Stimulated activated CD8-positive, alpha-beta memory T cell treated with anti-CD3 and anti-CD28 coated beads, Interleukin-15, amount 100 ng/mL, for 48 hours (primary cell): ENCODE results near the gene KLB.
A peak's percentile ranks its signal among the peaks of the same experiment; 100 is the strongest.
"Not testable (repeated sequence)": the region's sequence is repeated elsewhere in the genome, so short reads cannot be mapped to it uniquely, and the experiment has no call there.

Experiments used
- DNase-seq, 2 donors: peaks; one replicate each; pipeline ENCODE4 v3.0.0-alpha.2; 2020; ENCODE audit warnings: low read depth in 2 of 2

The KLB gene

DNA sequence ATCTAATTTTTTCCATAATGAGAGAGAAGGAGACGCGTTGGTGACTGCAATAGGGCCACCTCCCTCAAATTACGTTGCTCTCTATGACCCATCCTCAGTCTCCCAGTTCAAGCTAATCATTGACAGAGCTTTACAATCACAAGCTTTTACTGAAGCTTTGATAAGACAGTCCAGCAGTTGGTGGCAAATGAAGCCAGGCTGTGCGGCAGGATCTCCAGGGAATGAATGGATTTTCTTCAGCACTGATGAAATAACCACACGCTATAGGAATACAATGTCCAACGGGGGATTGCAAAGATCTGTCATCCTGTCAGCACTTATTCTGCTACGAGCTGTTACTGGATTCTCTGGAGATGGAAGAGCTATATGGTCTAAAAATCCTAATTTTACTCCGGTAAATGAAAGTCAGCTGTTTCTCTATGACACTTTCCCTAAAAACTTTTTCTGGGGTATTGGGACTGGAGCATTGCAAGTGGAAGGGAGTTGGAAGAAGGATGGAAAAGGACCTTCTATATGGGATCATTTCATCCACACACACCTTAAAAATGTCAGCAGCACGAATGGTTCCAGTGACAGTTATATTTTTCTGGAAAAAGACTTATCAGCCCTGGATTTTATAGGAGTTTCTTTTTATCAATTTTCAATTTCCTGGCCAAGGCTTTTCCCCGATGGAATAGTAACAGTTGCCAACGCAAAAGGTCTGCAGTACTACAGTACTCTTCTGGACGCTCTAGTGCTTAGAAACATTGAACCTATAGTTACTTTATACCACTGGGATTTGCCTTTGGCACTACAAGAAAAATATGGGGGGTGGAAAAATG lies at the start of gene KLB:
Gene KLB (plus strand): TSS at position 168 of the 821 bp plus-strand sequence. CDS start 20 bp downstream, at position 188.
- DNase-seq = no peak

DNA sequence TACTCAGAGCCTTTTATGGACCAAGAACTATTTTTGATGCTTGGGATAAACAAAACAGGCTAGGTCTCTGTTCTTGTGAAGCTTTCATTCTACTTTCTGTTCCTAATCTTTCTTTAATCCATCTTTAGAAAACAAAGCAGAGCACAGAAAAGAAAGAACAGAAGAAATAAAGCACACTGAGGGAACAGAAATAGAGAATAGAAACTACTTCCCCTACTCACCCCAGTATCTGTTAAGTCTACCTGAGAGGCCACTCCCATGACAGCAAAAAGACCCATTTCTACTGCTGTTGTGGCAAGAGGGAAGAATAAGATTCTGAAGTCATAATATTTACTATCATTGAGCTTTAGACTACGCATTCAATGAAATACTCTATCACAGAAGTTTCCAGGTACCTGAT lies 49.7 kb upstream of the KLB start:
- DNase-seq = no peak

DNA sequence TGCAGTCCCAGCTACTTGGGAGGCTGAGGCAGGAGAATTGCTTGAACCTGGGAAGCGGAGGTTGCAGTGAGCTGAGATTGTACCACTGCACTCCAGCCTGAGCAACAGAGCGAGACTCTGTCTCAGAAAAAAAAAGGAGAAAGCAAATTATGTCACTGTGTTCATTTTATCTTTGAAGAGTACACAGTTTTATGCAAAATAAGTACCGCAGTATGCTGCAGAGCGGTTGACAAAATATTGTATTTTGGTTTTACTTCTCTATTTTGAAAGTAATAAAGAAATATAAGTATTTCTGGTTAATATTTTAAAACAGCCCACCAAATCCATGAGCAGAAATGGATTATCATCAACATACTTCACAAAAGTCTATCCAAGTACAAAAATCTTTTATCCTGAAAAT lies 46.1 kb upstream of the KLB start:
- DNase-seq = not testable (repeated sequence)

DNA sequence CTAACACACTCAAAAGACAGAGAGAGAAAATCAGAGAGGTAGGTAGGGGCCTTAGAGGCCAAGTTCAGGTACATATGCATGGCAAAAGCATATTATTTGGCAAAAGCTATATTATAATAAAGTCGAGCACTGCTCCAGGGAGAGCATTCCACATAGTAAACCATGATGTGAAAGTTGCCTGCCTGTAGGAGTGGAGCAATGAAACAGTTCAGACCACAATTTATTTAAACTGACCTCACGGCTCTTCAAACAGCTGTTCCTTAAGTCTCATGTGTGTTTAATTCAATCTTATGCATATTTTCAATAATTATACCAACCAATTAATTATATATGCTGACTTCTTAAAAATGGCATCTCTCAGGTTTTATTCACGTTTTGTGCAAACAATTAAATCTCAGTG lies 43.9 kb upstream of the KLB start:
- no peak for DNase-seq

DNA sequence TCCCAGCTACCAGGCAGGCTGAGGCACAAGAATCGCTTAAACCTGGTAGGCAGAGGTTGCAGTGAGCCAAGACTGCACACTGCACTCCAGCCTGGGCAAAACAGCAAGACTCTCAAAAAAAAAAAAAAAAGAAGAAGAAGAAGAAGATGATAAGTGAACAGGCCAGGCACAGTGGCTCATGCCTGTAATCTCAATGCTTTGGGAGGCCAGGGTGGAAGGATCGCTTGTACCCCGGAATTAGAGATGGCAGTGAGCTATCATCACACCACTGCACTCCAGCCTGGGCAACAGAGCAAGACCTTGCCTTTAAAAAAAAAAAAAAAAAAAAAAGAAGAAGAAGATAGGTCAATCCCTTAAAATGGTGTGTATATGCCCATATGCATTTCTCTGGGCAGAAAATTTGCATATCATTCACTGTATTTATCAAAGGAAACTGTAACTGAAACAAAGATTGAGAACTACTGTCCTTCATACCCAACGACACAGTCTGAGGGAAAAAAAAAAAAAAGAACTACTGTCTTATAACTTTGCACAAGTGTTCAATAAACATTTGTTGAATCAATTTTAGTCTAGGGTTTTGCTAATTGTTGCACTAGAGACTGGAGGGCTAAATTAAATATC lies 42.8 kb upstream of the KLB start:
- DNase-seq = no peak

DNA sequence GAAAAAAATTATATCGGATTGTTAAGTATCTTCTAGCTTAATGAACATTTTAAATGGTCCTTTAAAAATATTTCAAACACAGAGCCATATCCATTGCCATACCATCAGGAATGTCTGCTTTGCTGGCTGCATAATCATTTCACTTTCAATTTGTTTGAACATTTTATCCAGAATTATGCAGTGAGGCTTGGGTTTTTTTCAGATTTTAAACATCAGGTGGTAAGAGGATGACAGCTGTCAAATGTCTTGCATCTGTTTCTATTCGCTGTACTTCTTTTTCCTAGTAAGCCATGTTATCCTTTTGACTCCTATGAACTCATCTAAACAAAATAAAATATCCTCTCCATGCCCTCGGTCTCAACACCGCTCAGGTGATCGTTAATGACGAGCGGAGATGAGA lies 41.4 kb upstream of the KLB start:
- DNase-seq = no peak

DNA sequence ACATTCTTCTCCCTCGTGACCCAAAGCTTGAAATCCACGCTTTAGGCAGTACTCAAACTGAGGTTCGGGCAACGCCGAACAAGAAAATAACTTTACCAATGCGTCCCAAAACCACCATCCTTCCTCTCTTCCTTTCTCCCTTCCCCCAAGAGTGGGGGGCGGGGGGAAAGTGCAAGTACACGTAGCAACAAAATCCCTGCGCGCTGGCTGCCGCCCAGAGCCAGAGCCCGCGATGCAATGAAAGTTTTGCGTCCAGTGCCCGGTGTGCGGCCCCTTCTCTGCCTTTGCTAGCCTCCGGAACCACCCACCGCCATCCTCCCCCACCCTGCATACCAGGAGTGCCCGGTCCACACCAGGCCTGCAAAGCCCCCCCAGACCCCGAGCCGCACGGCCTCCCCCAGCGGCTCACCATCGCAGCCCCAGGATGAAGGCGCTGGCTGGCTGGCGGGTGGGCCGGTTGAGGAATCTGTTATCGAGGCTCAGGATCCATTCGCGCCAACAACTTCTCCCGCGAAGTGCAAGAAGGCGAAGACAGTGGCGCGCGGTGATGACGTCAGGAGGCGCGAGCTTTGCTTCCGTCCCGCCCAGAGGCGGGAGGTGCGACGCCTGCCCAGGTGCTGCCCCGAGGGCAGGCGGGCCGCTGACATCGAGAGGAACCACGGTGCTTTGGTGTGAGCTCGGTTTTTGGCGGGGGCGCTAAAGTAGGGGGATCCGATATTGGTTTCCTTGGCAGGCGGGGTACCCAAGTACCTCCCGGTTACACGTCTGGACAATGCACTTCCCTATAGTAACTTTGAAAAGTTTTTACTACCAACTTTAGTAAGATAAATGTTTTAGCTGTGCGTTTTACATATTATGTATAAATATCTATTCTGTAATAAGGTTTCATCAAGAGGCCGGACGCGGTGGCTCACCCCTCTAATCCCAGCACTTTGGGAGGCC lies 40.6 kb upstream of the KLB start, which contains the start of gene RFC1:
Gene RFC1 (minus strand): TSS at position 533 of the 942 bp plus-strand sequence. CDS start 121 bp downstream, at position 412.
- peak; percentile 80 to 88 for DNase-seq

DNA sequence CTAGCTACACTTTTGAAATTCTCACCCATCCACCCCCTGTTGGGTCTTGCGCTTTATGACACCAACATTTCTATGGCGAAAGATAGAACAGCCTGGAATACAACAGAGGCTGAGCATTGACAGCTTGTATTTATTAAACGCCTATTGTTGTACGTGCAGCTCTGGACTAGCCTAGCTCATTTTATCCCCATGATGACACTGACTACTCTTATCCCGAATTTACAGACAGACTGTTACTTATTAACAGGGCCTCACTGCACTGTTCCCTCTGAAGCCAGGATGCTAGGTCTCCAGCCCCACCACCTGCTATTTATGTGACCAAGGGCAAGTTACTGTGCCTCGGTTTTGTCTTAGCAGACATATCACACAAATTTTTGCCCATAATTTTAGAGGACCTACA lies 39.6 kb upstream of the KLB start:
- no peak for DNase-seq

DNA sequence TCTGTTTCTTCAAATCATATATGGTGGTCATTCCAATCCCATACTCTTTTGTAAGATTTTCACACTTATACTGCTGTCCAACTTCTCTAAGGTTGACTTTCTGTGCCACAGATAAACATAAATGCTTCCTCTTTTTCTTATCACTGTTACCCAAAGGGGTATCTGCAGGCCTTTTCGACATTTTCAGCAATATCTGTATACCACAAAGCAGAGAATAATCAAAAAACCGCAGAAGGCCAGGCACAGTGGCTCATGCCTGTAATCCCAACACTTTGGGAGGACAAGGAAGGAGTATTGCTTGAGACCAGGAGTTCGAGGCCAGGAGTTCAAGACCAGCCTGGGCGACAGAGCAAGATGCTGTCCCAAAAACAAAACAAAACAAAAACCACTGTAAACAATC lies 37.4 kb upstream of the KLB start:
- DNase-seq = no peak

DNA sequence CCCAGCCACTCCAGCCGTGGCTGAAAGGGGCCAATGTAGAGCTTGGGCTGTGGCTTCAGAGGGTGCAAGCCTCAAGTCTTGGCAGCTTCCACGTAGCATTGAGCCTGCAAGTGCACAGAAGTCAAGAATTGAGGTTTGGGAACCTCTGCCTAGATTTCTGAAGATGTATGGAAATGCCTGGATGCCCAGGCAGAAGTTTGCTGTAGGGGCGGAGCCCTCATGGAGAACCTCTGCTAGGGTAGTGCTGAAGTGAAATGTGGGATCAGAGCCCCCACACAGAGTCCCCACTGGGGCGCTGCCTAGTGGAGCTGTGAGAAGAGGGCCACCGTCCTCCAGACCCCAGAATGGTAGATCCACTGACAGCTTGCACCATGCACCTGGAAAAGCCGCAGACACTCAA lies 35.5 kb upstream of the KLB start:
- DNase-seq = not testable (repeated sequence)

DNA sequence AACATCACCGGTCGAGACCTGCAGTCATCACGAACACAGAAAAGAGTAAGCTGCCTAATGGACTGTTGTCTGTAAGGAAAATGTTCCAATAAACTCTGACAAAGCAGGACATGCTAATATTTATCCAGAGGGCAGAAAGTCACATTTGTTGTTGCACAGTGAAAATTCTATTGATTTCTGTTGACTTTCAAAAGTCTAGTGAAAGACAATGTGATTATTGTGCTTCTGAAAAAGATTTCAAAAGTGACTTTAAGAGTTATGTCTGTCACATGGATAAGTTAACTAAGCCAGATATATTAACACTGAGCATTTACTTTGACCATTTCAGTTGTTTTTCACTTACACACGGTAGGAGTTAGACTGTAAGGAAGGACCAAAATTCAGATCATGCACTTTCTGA lies 31.3 kb upstream of the KLB start:
- DNase-seq = no peak

DNA sequence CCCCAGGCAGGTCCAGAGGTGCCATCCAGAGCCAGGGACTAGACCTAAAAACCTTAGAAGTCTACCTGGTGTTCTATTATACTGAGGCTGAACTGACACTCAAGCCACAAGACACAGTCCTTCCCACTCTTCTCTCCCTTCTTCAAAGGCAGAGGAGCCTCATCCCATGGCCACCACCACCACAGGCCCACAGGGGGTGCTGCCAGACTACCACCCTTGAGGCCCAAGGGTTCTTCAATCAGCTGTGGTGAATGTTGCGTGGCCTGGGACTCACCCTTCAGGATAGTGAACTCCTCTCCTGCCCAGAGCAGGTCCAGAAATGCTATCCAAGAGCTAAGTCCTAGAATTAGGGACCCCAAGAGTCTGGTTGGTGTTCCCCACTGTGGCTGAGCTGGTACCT lies 23.0 kb upstream of the KLB start:
- DNase-seq = no peak

DNA sequence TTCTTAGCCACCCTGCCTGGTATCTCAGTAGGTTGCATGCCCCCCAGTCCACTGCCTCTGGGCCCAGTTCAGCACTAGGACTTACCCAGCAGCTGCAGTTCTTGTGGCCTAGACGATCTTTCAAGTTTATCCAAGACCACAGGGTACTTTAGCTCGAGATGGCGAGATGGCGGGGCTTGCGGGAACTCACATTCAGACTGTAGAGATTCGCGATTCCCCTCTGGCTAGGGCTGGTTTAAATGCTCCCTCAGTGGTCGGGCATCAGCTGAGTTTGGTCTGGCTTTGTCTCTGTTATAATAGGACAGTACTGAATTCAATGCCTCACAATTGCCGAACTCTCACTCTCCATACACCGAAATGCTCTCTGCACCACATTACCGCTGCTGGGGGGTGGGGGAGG lies 22.2 kb upstream of the KLB start:
- DNase-seq = no peak

DNA sequence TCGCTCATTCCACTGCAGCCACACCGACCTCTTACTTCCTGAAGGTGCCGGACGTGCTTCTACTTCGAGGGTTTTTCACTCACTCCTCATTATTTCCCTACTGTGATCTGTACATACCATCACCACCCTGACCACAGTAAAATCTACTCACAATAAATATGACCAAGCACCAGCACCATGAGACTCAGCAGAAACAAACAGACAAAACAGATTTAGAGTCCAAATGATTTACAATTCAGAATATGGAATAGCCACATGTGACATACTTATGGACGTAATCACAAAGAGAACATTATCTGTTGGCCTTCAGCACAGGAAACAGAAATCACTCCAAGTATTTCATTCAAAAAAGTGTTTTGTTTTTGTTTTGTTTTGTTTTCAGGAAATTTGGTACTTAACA lies 16.1 kb upstream of the KLB start:
- no peak for DNase-seq

DNA sequence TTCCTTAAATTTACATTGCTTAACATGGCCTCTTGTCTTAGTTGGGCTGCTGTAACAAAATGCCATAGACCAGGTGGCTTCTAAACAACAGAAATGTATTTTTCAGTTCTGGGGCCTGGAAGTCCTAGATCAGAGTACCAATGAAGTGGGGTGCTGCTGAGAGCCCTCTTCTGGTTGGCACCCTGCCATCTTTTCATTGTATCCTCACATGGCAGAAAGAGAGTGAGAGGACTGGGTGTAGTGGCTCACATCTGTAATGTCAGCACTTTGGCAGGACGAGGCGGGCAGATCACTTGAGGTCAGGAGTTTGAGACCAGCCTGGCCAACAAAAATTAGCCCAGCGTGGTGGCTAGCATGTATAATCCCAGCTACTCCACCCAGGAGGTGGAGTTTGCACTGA lies 12.0 kb upstream of the KLB start:
- DNase-seq = no peak

DNA sequence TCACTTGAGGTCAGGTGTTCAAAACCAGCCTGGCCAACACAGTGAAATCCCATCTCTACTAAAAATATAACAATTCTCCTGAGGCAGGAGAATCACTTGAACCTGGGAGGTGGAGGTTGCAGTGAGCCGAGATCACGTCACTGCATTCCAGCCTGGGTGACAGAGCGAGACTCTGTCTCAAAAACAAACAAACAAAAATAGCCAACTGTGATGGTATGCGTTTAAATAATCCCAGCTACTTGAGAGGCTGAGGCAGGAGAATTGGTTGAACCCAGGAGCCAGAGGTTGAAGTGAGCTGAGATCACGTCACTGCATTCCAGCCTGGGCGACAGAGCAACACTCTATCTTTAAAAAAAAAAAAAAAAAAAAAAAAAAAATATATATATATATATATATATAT lies 5.1 kb upstream of the KLB start:
- not testable (repeated sequence) for DNase-seq

DNA sequence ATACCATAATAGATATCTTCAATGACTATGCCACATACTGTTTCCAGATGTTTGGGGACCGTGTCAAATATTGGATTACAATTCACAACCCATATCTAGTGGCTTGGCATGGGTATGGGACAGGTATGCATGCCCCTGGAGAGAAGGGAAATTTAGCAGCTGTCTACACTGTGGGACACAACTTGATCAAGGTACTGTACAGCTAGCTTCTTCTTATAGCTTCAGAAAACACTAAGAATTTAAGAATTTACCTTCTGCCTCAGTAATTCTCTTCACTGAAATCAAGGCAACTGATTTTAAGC lies 805 bp downstream of the KLB start:
- no peak for DNase-seq

DNA sequence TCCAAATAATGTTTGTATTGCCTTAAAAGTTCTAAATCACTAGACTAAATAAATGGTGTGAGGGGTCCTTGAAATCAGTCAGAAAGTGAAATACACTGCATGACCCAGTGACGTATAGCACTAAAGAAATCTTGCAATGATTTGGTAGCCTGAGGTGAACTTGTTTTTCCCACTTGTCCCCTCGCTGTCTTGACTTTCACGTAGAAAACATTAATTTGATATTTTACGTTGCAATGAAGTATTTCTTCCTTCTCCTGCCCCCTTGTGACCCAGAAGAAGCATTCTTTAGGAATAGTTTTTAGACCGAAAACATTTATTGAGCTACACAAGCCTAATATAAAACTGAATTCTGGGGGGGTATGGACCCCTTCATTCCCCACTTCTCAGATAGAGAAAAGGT lies 3.7 kb downstream of the KLB start:
- no peak for DNase-seq

DNA sequence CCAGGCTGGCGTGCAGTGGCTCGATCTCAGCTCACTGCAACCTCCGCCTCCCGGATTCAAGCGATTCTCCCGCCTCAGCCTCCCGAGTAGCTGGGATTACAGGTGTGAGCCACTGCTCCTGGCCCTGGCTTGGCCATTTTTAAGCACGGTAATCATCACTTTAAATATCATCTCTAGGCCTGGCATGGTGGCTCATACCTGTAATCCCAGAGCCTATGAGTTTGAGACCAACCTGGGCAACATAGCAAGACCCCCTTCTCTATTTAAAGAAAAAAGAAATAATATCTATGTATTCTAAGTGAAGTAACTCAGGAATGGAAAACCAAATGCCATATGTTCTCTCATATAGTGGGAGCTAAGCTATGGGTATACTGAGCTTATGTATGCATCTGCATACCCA lies 4.8 kb downstream of the KLB start:
- not testable (repeated sequence) for DNase-seq

DNA sequence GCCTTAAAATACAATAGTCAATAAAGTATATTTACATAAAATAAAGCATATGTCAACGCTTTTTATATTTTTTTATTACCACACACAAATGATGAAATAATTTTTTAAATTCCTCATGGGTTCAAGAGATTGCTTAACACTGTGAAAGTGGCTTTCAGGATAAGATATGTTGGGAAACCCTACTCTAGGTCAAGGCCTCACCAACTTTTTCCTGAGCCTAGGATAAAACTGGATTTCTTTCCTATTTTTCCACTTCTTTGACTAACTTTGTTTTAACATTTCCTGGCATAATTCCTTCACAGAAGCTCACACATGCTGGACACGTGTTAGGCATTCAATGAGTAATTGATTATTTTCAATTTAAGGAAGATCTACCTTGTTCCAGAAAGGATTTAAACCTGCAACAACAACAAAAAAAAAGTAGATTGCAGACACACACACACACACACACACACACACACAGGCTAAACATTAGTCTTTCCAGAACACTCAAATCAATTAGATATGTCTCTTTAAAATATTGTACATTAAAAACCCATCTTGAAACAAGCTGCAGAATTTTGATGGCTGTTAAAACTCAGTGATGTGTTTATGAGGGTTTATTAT lies 9.1 kb downstream of the KLB start:
- DNase-seq = no peak

DNA sequence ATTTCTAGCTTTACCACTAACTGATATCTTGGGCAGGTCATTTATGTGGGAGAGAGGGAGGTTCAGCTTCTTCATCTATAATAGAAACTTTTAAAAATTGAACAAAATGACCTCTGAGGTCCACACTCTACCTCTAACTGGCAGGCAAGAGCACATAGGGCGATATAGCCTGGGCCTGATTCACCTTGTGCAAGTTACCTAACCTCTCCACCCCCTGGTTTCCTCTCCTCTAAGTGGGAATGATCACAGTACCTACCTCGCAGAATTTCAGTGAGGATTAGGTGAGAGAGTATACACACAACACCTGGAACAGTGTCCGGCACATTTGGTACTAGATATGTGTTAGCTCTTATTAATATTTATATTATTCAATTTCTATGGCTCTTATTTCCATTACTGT lies 15.5 kb downstream of the KLB start:
- DNase-seq = no peak

DNA sequence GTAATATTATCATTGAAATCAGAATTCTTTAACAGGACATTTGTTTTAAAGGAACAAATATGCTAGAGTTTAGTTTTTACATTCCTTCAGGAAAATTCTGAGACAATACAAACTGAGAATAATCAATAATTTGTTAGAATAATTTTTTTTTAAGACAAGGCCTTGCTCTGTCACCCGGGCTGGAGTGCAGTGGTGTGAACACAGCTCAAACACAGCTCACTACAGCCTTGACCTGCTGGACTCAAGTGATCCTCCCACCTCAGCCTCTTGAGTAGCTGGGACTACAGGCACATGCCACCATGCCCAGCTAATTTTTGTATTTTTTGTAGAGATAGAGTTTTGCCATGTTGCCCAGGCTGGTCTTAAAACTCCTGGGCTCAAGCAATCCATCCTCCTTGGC lies 18.6 kb downstream of the KLB start:
- not testable (repeated sequence) for DNase-seq
